ENCODE results near the gene SLC51B. TPM values are rescaled to one million over a fixed set of nuclear protein-coding genes. Genes with fewer than 3 reads are reported as not detected.
"Not testable (repeated sequence)": the region's sequence is repeated elsewhere in the genome, so short reads cannot be mapped to it uniquely, and the experiment has no call there.

Gene SLC51B
- total RNA-seq, 1 donor from 2014 or later = not detected

- no peak overlapping the region for H3K27ac ChIP-seq (replicated peaks)
- H3K36me3 ChIP-seq = peaks cover 40% of the 10 kb centered on the region
- H3K4me1 ChIP-seq = no peaks in the 10 kb centered on the region
- no peak for DNase-seq
- intact Hi-C loops (cut with micrococcal nuclease) = no loop called here
- H3K9me3 ChIP-seq (replicated peaks) = peaks cover 10% of the 10 kb centered on the region
- TF ChIP-seq CTCF (IDR thresholded peaks at IDR 0.05; ENCODE audit: borderline replicate concordance) = no peak
- no peaks in the 10 kb centered on the region for H3K27me3 ChIP-seq (ENCODE audit: low read depth)
- no peak overlapping the region for H3K4me3 ChIP-seq
These were observed 36.2 kb upstream of the SLC51B start for GRCh38 chr15:65008983-65009382.

- intact Hi-C loops (cut with micrococcal nuclease); H3K27me3 ChIP-seq (ENCODE audit: low read depth): not testable (repeated sequence)
- peaks cover 52% of the 10 kb centered on the region for H3K36me3 ChIP-seq
These were observed 34.0 kb upstream of the SLC51B start for GRCh38 chr15:65011198-65011597.

GRCh38 chr15:65020419-65020818 is 24.8 kb upstream of the SLC51B start:
- no peak overlapping the region for H3K4me3 ChIP-seq
- no peaks in the 10 kb centered on the region for H3K9me3 ChIP-seq (replicated peaks)
- no peaks in the 10 kb centered on the region for H3K4me1 ChIP-seq
- intact Hi-C loops (cut with micrococcal nuclease) = no loop called here
- H3K27me3 ChIP-seq (ENCODE audit: low read depth) = no peaks in the 10 kb centered on the region
- TF ChIP-seq CTCF (IDR thresholded peaks at IDR 0.05; ENCODE audit: borderline replicate concordance) = no peak
- DNase-seq = no peak
- peaks cover 83% of the 10 kb centered on the region for H3K36me3 ChIP-seq
- no peak overlapping the region for H3K27ac ChIP-seq (replicated peaks)

More at GRCh38 chr15:65011198-65011597, 34.0 kb upstream of the SLC51B start:
- not testable (repeated sequence) for H3K27ac ChIP-seq (replicated peaks); H3K4me3 ChIP-seq; H3K4me1 ChIP-seq; DNase-seq
- H3K9me3 ChIP-seq (replicated peaks) = peaks cover 13% of the 10 kb centered on the region

GRCh38 chr15:65021488-65021887 is 23.7 kb upstream of the SLC51B start:
- no peaks in the 10 kb centered on the region for H3K27me3 ChIP-seq (ENCODE audit: low read depth)
- no peak for DNase-seq
- no peak overlapping the region for H3K4me3 ChIP-seq
- intact Hi-C loops (cut with micrococcal nuclease) = no loop called here
- H3K9me3 ChIP-seq (replicated peaks) = no peaks in the 10 kb centered on the region
- peaks cover 84% of the 10 kb centered on the region for H3K36me3 ChIP-seq
- TF ChIP-seq CTCF (IDR thresholded peaks at IDR 0.05; ENCODE audit: borderline replicate concordance) = no peak
- H3K4me1 ChIP-seq = no peaks in the 10 kb centered on the region
- no peak overlapping the region for H3K27ac ChIP-seq (replicated peaks)

- no peak for DNase-seq
- H3K4me1 ChIP-seq = peaks cover 20% of the 10 kb centered on the region
- no peaks in the 10 kb centered on the region for H3K27me3 ChIP-seq (ENCODE audit: low read depth)
- no peak overlapping the region for H3K4me3 ChIP-seq
- H3K9me3 ChIP-seq (replicated peaks) = no peaks in the 10 kb centered on the region
- no peak for TF ChIP-seq CTCF (IDR thresholded peaks at IDR 0.05; ENCODE audit: borderline replicate concordance)
- intact Hi-C loops (cut with micrococcal nuclease) = no loop called here
- H3K27ac ChIP-seq (replicated peaks) = no peak overlapping the region
- peaks cover 37% of the 10 kb centered on the region for H3K36me3 ChIP-seq
These were observed 18.4 kb upstream of the SLC51B start for GRCh38 chr15:65026756-65027155.

GRCh38 chr15:65027593-65027992 is 17.6 kb upstream of the SLC51B start:
- Histone ChIP-seq H3K4me1 (peaks cover 20% of the 10 kb centered on the region), H3K9me3 (replicated peaks) (no peaks in the 10 kb centered on the region), H3K27me3 (ENCODE audit: low read depth) (no peaks in the 10 kb centered on the region), H3K4me3 (no peak overlapping the region), H3K36me3 (peaks cover 31% of the 10 kb centered on the region), H3K27ac (replicated peaks) (no peak overlapping the region)
- no peak for DNase-seq
- intact Hi-C loops (cut with micrococcal nuclease) = no loop called here
- no peak for TF ChIP-seq CTCF (IDR thresholded peaks at IDR 0.05; ENCODE audit: borderline replicate concordance)
